Measurements from ENCODE around the gene BLACAT1. TPM values are rescaled to one million over a fixed set of nuclear protein-coding genes. Genes with fewer than 3 reads are reported as not detected.
A peak's percentile ranks its signal among the peaks of the same experiment; 100 is the strongest.

Gene BLACAT1
- total and polyA plus RNA-seq, 2 of the 8 experiments (the other 6 are each of a cell fraction or from before 2014, with no cell fraction given) = 3.5 to 10.5 TPM

- no peak overlapping the region for H3K56ac ChIP-seq (replicated peaks; ENCODE audit: insufficient read length, low read depth, low read length)
- 79% methylated on average over 15 of the region's 17 CpGs; no CpG with 5 or more reads in 1 of the 2 experiments for WGBS, 2 experiments (ENCODE audit: extremely low coverage in 1 of 2, insufficient coverage in 1 of 2, insufficient read length in 1 of 2, insufficient replicate concordance in 2 of 2, low coverage in 1 of 2, low lambda C conversion rate in 2 of 2, missing lambda C conversion rate in 1 of 2)
- peaks cover 0 to 33% (median 20%) of the 10 kb centered on the region in 4 experiments; a peak in 6 of 7 replicates for H3K4me1 ChIP-seq (replicated peaks in 1 of 4; ENCODE audit: control insufficient read depth in 3 of 4, insufficient read depth in 4 of 4, low read length in 3 of 4)
Measured at GRCh38 chr1:205480349-205480985, 24.6 kb upstream of the BLACAT1 start.

More at GRCh38 chr1:205480349-205480985, 24.6 kb upstream of the BLACAT1 start:
- DNase-seq (ENCODE audit: low read depth in 1 of 2, low spot score in 2 of 2) (no peak), FAIRE-seq (no peak)
- no peak overlapping the region for H4K8ac ChIP-seq (ENCODE audit: extremely low read depth, insufficient read depth, low read length)
- no peak overlapping the region for H4K5ac ChIP-seq (ENCODE audit: insufficient read length, low read depth, low read length)
- no peak overlapping the region for H3K23ac ChIP-seq (ENCODE audit: insufficient read length)
- peaks cover 0 to 3% of the 10 kb centered on the region in 2 experiments for H4K20me1 ChIP-seq (replicated peaks in 1 of 2; ENCODE audit: control insufficient read depth in 1 of 2, insufficient read depth in 2 of 2, low read length in 2 of 2)
- no peak overlapping the region for H2BK15ac ChIP-seq (ENCODE audit: low read length)
- peaks cover 4% of the 10 kb centered on the region for H3K23me2 ChIP-seq (ENCODE audit: low read depth, low read length)
- H3K14ac ChIP-seq (ENCODE audit: insufficient read length) = no peak overlapping the region
- no peak overlapping the region for H2BK120ac ChIP-seq (replicated peaks; ENCODE audit: low read depth, low read length)
- H3K27me3 ChIP-seq (replicated peaks in 1 of 4; ENCODE audit: control insufficient read depth in 3 of 4, extremely low read depth in 1 of 4, insufficient read depth in 3 of 4, low read length in 3 of 4) = peaks cover 0 to 11% (median 6%) of the 10 kb centered on the region in 4 experiments; a peak in 4 of 7 replicates
- POLR2A ChIA-PET (ENCODE audit: partially characterized antibody) = interaction anchor here (1.0 kb wide), 1 partner anchor 40 kb away, joined by 3 read pairs; no protein-coding TSS in a partner anchor
- peak overlapping the region; percentile 5; the same call in 1 of the 2 replicates for H2BK5ac ChIP-seq (ENCODE audit: low read depth, low read length)
- no peak overlapping the region for H2AFZ ChIP-seq (ENCODE audit: low read length)
- peak overlapping the region; percentile 62; the same call in 1 of the 2 replicates for H2BK20ac ChIP-seq (ENCODE audit: low read length)
- H4K91ac ChIP-seq (replicated peaks; ENCODE audit: insufficient read length, low read length) = no peak overlapping the region
- no peak overlapping the region for H3K9ac ChIP-seq (replicated peaks in 1 of 4; ENCODE audit: extremely low read depth in 1 of 4, low read depth in 3 of 4, low read length in 3 of 4)
- no peak overlapping the region for H3K27ac ChIP-seq (ENCODE audit: low read depth, low read length)
- H3K4me2 ChIP-seq (ENCODE audit: insufficient read depth in 1 of 2, low read depth in 2 of 2, low read length in 2 of 2) = peak overlapping the region in 1 of 2 experiments; percentile 19; a peak in 1 of 4 replicates
- H3K4ac ChIP-seq (replicated peaks; ENCODE audit: insufficient read length, low read depth, low read length) = no peak overlapping the region
- H3K36me3 ChIP-seq (ENCODE audit: control insufficient read depth in 2 of 4, insufficient read depth in 4 of 4, low read length in 3 of 4) = no peaks in the 10 kb centered on the region
- H3K9me3 ChIP-seq (ENCODE audit: insufficient read depth in 2 of 2, low read depth in 1 of 2, low read length in 1 of 2) = no peaks in the 10 kb centered on the region
- peak overlapping the region; percentile 40; the same call in 1 of the 2 replicates for H2BK12ac ChIP-seq (ENCODE audit: low read depth, low read length)
- no peaks in the 10 kb centered on the region for H3K79me1 ChIP-seq (ENCODE audit: low read depth, low read length)
- H3K18ac ChIP-seq (ENCODE audit: extremely low read depth, low read length) = no peak overlapping the region
- no peak overlapping the region for H3K4me3 ChIP-seq (ENCODE audit: extremely low read depth in 1 of 4, insufficient read depth in 2 of 4, low read depth in 3 of 4, low read length in 4 of 4)
- CTCF ChIA-PET (ENCODE audit: partially characterized antibody) = interaction anchor here (0.7 to 31.2 kb wide), 7 partner anchors 8 to 84 kb away, joined by 3 to 767 read pairs (median 19); partner anchors contain the start of gene BLACAT1
- H2AK5ac ChIP-seq (ENCODE audit: low read depth, low read length) = no peak overlapping the region
- no peaks in the 10 kb centered on the region for H3K79me2 ChIP-seq (ENCODE audit: control insufficient read depth in 1 of 2, insufficient read depth in 2 of 2, low read length in 2 of 2)
- TF ChIP-seq MAFK (IDR thresholded peaks at IDR 0.05; ENCODE audit: low read depth, low read length) (no peak), MAX (IDR thresholded peaks at IDR 0.05) (0 out of 2 replicates have a peak, but pooled peaks have one; percentile 10)
